ENCODE data around the gene CFAP126. TPM values are rescaled to one million over a fixed set of nuclear protein-coding genes. Genes with fewer than 3 reads are reported as not detected.

Gene CFAP126
- total and polyA plus RNA-seq, 2 of the 8 experiments (the other 6 are each of a cell fraction or from before 2014, with no cell fraction given) = not detected

DNA sequence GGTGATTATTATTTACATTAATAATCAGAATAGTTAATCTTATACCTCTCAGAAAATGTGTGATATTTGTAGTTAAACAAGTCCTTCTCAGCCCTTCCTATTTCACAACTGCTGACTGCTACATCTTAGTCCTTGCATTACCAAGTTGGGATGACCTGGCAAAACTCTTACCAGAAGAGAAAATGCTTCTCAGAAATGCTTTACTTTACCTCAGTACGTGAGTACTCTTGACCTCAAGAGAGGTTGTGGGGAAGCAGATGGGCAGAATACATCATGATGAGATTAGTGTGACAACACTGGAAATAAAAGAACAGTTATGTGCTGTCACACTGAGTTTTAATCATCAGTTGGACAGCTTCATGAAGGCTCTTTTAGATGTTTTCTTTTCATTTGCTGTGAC is 16.2 kb downstream of the CFAP126 start:
- Histone ChIP-seq H4K8ac (ENCODE audit: extremely low read depth, insufficient read depth, low read length) (no peak overlapping the region), H3K4me3 (ENCODE audit: extremely low read depth in 1 of 4, insufficient read depth in 2 of 4, low read depth in 3 of 4, low read length in 4 of 4) (no peak overlapping the region), H3K36me3 (ENCODE audit: control insufficient read depth in 2 of 4, insufficient read depth in 4 of 4, low read length in 3 of 4) (peaks cover 0 to 3% (median 0%) of the 10 kb centered on the region in 4 experiments; a peak in 4 of 8 replicates), H2BK20ac (ENCODE audit: low read length) (no peak overlapping the region), H2AK5ac (ENCODE audit: low read depth, low read length) (no peak overlapping the region), H3K23me2 (ENCODE audit: low read depth, low read length) (no peaks in the 10 kb centered on the region), H3K56ac (replicated peaks; ENCODE audit: insufficient read length, low read depth, low read length) (no peak overlapping the region), H3K4me1 (replicated peaks in 1 of 4; ENCODE audit: control insufficient read depth in 3 of 4, insufficient read depth in 4 of 4, low read length in 3 of 4) (no peaks in the 10 kb centered on the region), H3K27ac (ENCODE audit: low read depth, low read length) (no peak overlapping the region), H2BK5ac (ENCODE audit: low read depth, low read length) (no peak overlapping the region), H3K18ac (ENCODE audit: extremely low read depth, low read length) (no peak overlapping the region), H3K4ac (replicated peaks; ENCODE audit: insufficient read length, low read depth, low read length) (no peak overlapping the region), H3K9ac (replicated peaks in 1 of 4; ENCODE audit: extremely low read depth in 1 of 4, low read depth in 3 of 4, low read length in 3 of 4) (no peak overlapping the region), H2BK120ac (replicated peaks; ENCODE audit: low read depth, low read length) (no peak overlapping the region), H4K5ac (ENCODE audit: insufficient read length, low read depth, low read length) (no peak overlapping the region), H3K79me1 (ENCODE audit: low read depth, low read length) (no peaks in the 10 kb centered on the region), H4K91ac (replicated peaks; ENCODE audit: insufficient read length, low read length) (no peak overlapping the region), H3K79me2 (ENCODE audit: control insufficient read depth in 1 of 2, insufficient read depth in 2 of 2, low read length in 2 of 2) (no peaks in the 10 kb centered on the region), H4K20me1 (replicated peaks in 1 of 2; ENCODE audit: control insufficient read depth in 1 of 2, insufficient read depth in 2 of 2, low read length in 2 of 2) (no peaks in the 10 kb centered on the region), H2BK12ac (ENCODE audit: low read depth, low read length) (no peak overlapping the region), H3K9me3 (ENCODE audit: insufficient read depth in 2 of 2, low read depth in 1 of 2, low read length in 1 of 2) (no peaks in the 10 kb centered on the region), H3K14ac (ENCODE audit: insufficient read length) (no peak overlapping the region), H3K27me3 (replicated peaks in 1 of 4; ENCODE audit: control insufficient read depth in 3 of 4, extremely low read depth in 1 of 4, insufficient read depth in 3 of 4, low read length in 3 of 4) (no peaks in the 10 kb centered on the region), H3K23ac (ENCODE audit: insufficient read length) (no peak overlapping the region), H2BK15ac (ENCODE audit: low read length) (no peak overlapping the region), H3K4me2 (ENCODE audit: insufficient read depth in 1 of 2, low read depth in 2 of 2, low read length in 2 of 2) (no peak overlapping the region), H2AFZ (ENCODE audit: low read length) (no peak overlapping the region)
- ChIA-PET POLR2A (ENCODE audit: partially characterized antibody) (interaction anchor here (1.1 to 1.2 kb wide), 2 partner anchors 9 to 125 kb away, joined by 3 to 4 read pairs; no protein-coding TSS in a partner anchor), CTCF (ENCODE audit: partially characterized antibody) (no interaction called here)
- no peak for DNase-seq (ENCODE audit: low read depth in 1 of 2, low spot score in 2 of 2)
- TF ChIP-seq BCL11A (IDR thresholded peaks at IDR 0.05; ENCODE audit: low read depth in 2 of 2, low read length in 2 of 2) (no peak), KDM5A (IDR thresholded peaks at IDR 0.05; ENCODE audit: low read length) (no peak), BACH1 (IDR thresholded peaks at IDR 0.05; ENCODE audit: low read length) (no peak), ZNF274 (IDR thresholded peaks at IDR 0.05; ENCODE audit: borderline replicate concordance, extremely low read depth, low read length) (no peak), PHF8 (conservative IDR thresholded peaks at IDR 0.05; ENCODE audit: low read depth, low read length) (no peak), POLR2A (IDR thresholded peaks at IDR 0.05; ENCODE audit: control extremely low read depth in 1 of 2, low read depth in 2 of 2, low read length in 2 of 2) (no peak), SUZ12 (IDR thresholded peaks at IDR 0.05; ENCODE audit: low read length) (no peak), TAF7 (optimal IDR thresholded peaks at IDR 0.05; ENCODE audit: borderline replicate concordance, low read depth, low read length) (no peak), RFX5 (IDR thresholded peaks at IDR 0.05; ENCODE audit: borderline replicate concordance, low read depth, low read length) (no peak), FOSL1 (IDR thresholded peaks at IDR 0.05; ENCODE audit: insufficient read depth, low read depth, low read length) (no peak), KDM4A (IDR thresholded peaks at IDR 0.05; ENCODE audit: low read depth, low read length, severe bottlenecking) (no peak), SIRT6 (IDR thresholded peaks at IDR 0.05; ENCODE audit: low read length) (no peak), TAF1 (IDR thresholded peaks at IDR 0.05; ENCODE audit: low read depth, low read length) (no peak)
- WGBS, 2 experiments (ENCODE audit: extremely low coverage in 1 of 2, insufficient coverage in 1 of 2, insufficient read length in 1 of 2, insufficient replicate concordance in 2 of 2, low coverage in 1 of 2, low lambda C conversion rate in 2 of 2, missing lambda C conversion rate in 1 of 2) = 96% methylated on average over 1 of the region's 1 CpG; no CpG with 5 or more reads in 1 of the 2 experiments
- no peak for FAIRE-seq

Data from H1 (cell line).